SK-N-SH treated with all-trans-retinoic acid at 6 μM for 48 hours (cell line): ENCODE results near the gene CHST12.

Source experiments
- ATAC-seq: fragments of 200-7000 bp; cut with Tn5 transposase; 3 replicates; pipeline ENCODE4 v1.9.1; 2020; ENCODE audit warnings: mild to moderate bottlenecking, moderate library complexity
- ARNTL ChIP-seq: fragments of 450-650 bp; formaldehyde crosslinking; IDR thresholded peaks from 2 replicates; pipeline ENCODE4 v1.5.0; 2020; ENCODE audit warnings: low read depth, mild to moderate bottlenecking, moderate library complexity, borderline replicate concordance
- BACH2 ChIP-seq: fragments of 250-450 bp; sonication (Bioruptor Pico); IDR thresholded peaks from 2 replicates; pipeline ENCODE4 v1.9.0; 2021; ENCODE audit warnings: mild to moderate bottlenecking, borderline replicate concordance
- CREB5 ChIP-seq: fragments of 250-450 bp; sonication (Bioruptor Pico); IDR thresholded peaks from 2 replicates; pipeline ENCODE4 v1.5.1; 2020; ENCODE audit warnings: low read depth, mild to moderate bottlenecking, moderate library complexity
- CSDC2 ChIP-seq: fragments of 250-450 bp; sonication (Bioruptor Pico); IDR thresholded peaks from 2 replicates; pipeline ENCODE4 v1.5.0; 2020; ENCODE audit warnings: mild to moderate bottlenecking, moderate library complexity
- CSRNP3 ChIP-seq: fragments of 250-450 bp; sonication (Bioruptor Pico); IDR thresholded peaks from 2 replicates; pipeline ENCODE4 v1.5.1; 2021; ENCODE audit warnings: mild to moderate bottlenecking, moderate library complexity
- ESRRG ChIP-seq: fragments of 250-450 bp; sonication (Bioruptor Pico); IDR thresholded peaks from 2 replicates; pipeline ENCODE4 v1.6.1; 2021; ENCODE audit warnings: mild to moderate bottlenecking
- GLIS3 ChIP-seq: fragments of 250-450 bp; sonication (Bioruptor Pico); IDR thresholded peaks from 2 replicates; pipeline ENCODE4 v1.5.0; 2020; ENCODE audit warnings: mild to moderate bottlenecking, moderate library complexity
- ISL1 ChIP-seq: fragments of 250-450 bp; sonication (Bioruptor Pico); IDR thresholded peaks from 2 replicates; pipeline ENCODE4 v2.1.2; 2022; ENCODE audit warnings: mild to moderate bottlenecking, moderate library complexity
- OSR1 ChIP-seq: fragments of 250-450 bp; sonication (Bioruptor Pico); IDR thresholded peaks from 2 replicates; pipeline ENCODE4 v1.8.0; 2022; ENCODE audit warnings: moderate library complexity, mild to moderate bottlenecking, inconsistent platforms
- PATZ1 ChIP-seq: fragments of 250-450 bp; sonication (Bioruptor Pico); IDR thresholded peaks from 2 replicates; pipeline ENCODE4 v1.8.0; 2020; ENCODE audit warnings: mild to moderate bottlenecking, moderate library complexity, borderline replicate concordance
- POU6F1 ChIP-seq: fragments of 250-450 bp; sonication (Bioruptor Pico); IDR thresholded peaks from 2 replicates; pipeline ENCODE4 v1.8.0; 2021; ENCODE audit warnings: low read depth, mild to moderate bottlenecking, moderate library complexity, borderline replicate concordance
- PPARA ChIP-seq: fragments of 250-450 bp; sonication (Bioruptor Pico); IDR thresholded peaks from 2 replicates; pipeline ENCODE4 v1.5.0; 2020; ENCODE audit warnings: mild to moderate bottlenecking, borderline replicate concordance
- RARB ChIP-seq: fragments of 250-450 bp; sonication (Bioruptor Pico); IDR thresholded peaks from 2 replicates; pipeline ENCODE4 v1.8.0; 2021; ENCODE audit warnings: mild to moderate bottlenecking, moderate library complexity
- SNAI2 ChIP-seq: fragments of 250-450 bp; sonication (Bioruptor Pico); IDR thresholded peaks from 2 replicates; pipeline ENCODE4 v1.5.0; 2020; ENCODE audit warnings: mild to moderate bottlenecking, moderate library complexity
- TCF4 ChIP-seq: fragments of 250-450 bp; sonication (Bioruptor Pico); IDR thresholded peaks from 2 replicates; pipeline ENCODE4 v1.8.0; 2021; ENCODE audit warnings: mild to moderate bottlenecking, moderate library complexity, borderline replicate concordance
- TOX ChIP-seq: fragments of 250-450 bp; sonication (Bioruptor Pico); IDR thresholded peaks from 2 replicates; pipeline ENCODE4 v1.8.0; 2021; ENCODE audit warnings: mild to moderate bottlenecking, moderate library complexity, borderline replicate concordance
- TSHZ2 ChIP-seq: fragments of 250-450 bp; sonication (Bioruptor Pico); IDR thresholded peaks from 2 replicates; pipeline ENCODE4 v1.5.0; 2020; ENCODE audit warnings: mild to moderate bottlenecking, moderate library complexity
- ZC3H10 ChIP-seq: fragments of 250-450 bp; sonication (Bioruptor Pico); IDR thresholded peaks from 2 replicates; pipeline ENCODE4 v1.5.1; 2021; ENCODE audit warnings: mild to moderate bottlenecking, moderate library complexity
- ZFP30 ChIP-seq: fragments of 450-650 bp; formaldehyde crosslinking; IDR thresholded peaks from 2 replicates; pipeline ENCODE4 v1.5.0; 2022; ENCODE audit warnings: mild to moderate bottlenecking, moderate library complexity
- ZNF565 ChIP-seq: fragments of 450-650 bp; formaldehyde crosslinking; conservative IDR thresholded peaks from 2 replicates; pipeline ENCODE4 v1.5.0; 2020; ENCODE audit warnings: low read depth, mild to moderate bottlenecking, moderate library complexity
- ZNF70 ChIP-seq: fragments of 450-650 bp; formaldehyde crosslinking; IDR thresholded peaks from 2 replicates; pipeline ENCODE4 v1.5.0; 2020; ENCODE audit warnings: mild to moderate bottlenecking, moderate library complexity
- ZNF8 ChIP-seq: fragments of 450-650 bp; formaldehyde crosslinking; IDR thresholded peaks from 2 replicates; pipeline ENCODE4 v1.5.0; 2020; ENCODE audit warnings: mild to moderate bottlenecking, moderate library complexity

CHST12 gene

GRCh38 chr7:2471396-2471795 is 68.0 kb downstream of the CHST12 start:
- ATAC-seq: no peak
- TF ChIP-seq POU6F1 (CRISPR knock-in tag) (no peak), ZFP30 (CRISPR knock-in tag) (no peak), ZNF8 (CRISPR knock-in tag) (no peak), CSDC2 (no peak), ZNF70 (CRISPR knock-in tag) (no peak), PPARA (no peak), SNAI2 (CRISPR knock-in tag) (no peak), TCF4 (no peak), OSR1 (CRISPR knock-in tag) (no peak), TOX (CRISPR knock-in tag) (no peak), ESRRG (CRISPR knock-in tag) (no peak), BACH2 (CRISPR knock-in tag) (no peak), RARB (no peak), ISL1 (CRISPR knock-in tag) (no peak), ZC3H10 (CRISPR knock-in tag) (no peak), CREB5 (no peak), TSHZ2 (CRISPR knock-in tag) (no peak), CSRNP3 (CRISPR knock-in tag) (no peak), ARNTL (CRISPR knock-in tag) (no peak), ZNF565 (CRISPR knock-in tag) (no peak)
- TF ChIP-seq, all 23 proteins: peak for 0

GRCh38 chr7:2472739-2473138 is 69.3 kb downstream of the CHST12 start:
- no peak for ATAC-seq
- TF ChIP-seq GLIS3 (CRISPR knock-in tag) (no peak), BACH2 (CRISPR knock-in tag) (no peak), PPARA (no peak), TCF4 (no peak), PATZ1 (CRISPR knock-in tag) (no peak)

- no peak for ATAC-seq
- TF ChIP-seq ZNF565 (CRISPR knock-in tag) (no peak), POU6F1 (CRISPR knock-in tag) (no peak), PPARA (no peak), CSRNP3 (CRISPR knock-in tag) (no peak), TOX (CRISPR knock-in tag) (no peak), ISL1 (CRISPR knock-in tag) (no peak), OSR1 (CRISPR knock-in tag) (no peak), CSDC2 (no peak), ARNTL (CRISPR knock-in tag) (no peak), ZC3H10 (CRISPR knock-in tag) (no peak), TCF4 (no peak), ZNF8 (CRISPR knock-in tag) (no peak), ZFP30 (CRISPR knock-in tag) (no peak), RARB (no peak)
Measured at GRCh38 chr7:2473496-2474180, 70.2 kb downstream of the CHST12 start.
